Effector memory CD4-positive, alpha-beta T cell (primary cell): ENCODE data around the gene CHSY1.

Experiments
- DNase-seq, 3 donors: peaks; one replicate each; pipeline ENCODE4 v3.0.0-alpha.2; 2020
- H3K27ac ChIP-seq: 2 replicates; pipeline ENCODE4 v1.7.0; 2013; ENCODE audit warnings: mild to moderate bottlenecking, low read length, moderate library complexity; ENCODE audit not compliant: insufficient read depth, poor library complexity, severe bottlenecking
- H3K27me3 ChIP-seq: replicated peaks from 2 replicates; pipeline ENCODE4 v1.7.0; 2013; ENCODE audit warnings: mild to moderate bottlenecking, low read length; ENCODE audit not compliant: insufficient read depth, control insufficient read depth, poor library complexity, severe bottlenecking
- H3K36me3 ChIP-seq: 2 replicates; pipeline ENCODE4 v1.7.0; 2013; ENCODE audit warnings: mild to moderate bottlenecking, low read length, moderate library complexity; ENCODE audit not compliant: control insufficient read depth, insufficient read depth
- H3K4me1 ChIP-seq: 2 replicates; pipeline ENCODE4 v1.7.0; 2013; ENCODE audit warnings: low read length, mild to moderate bottlenecking; ENCODE audit not compliant: control insufficient read depth, insufficient read depth, poor library complexity, severe bottlenecking
- H3K4me3 ChIP-seq: 2 replicates; pipeline ENCODE4 v1.7.0; 2013; ENCODE audit warnings: low read length, low read depth, mild to moderate bottlenecking; ENCODE audit not compliant: insufficient read depth, poor library complexity, severe bottlenecking
- H3K9me3 ChIP-seq: 2 replicates; pipeline ENCODE4 v1.7.0; 2013; ENCODE audit warnings: mild to moderate bottlenecking, low read length, moderate library complexity; ENCODE audit not compliant: control insufficient read depth

The CHSY1 gene

GRCh38 chr15:101269479-101270223 lies 17.8 kb upstream of the CHSY1 start:
- no peak for DNase-seq
- Histone ChIP-seq H3K27ac (no peak overlapping the region), H3K4me3 (no peak overlapping the region), H3K36me3 (peaks cover 44% of the 10 kb centered on the region), H3K9me3 (no peaks in the 10 kb centered on the region), H3K27me3 (no peaks in the 10 kb centered on the region), H3K4me1 (no peaks in the 10 kb centered on the region)

GRCh38 chr15:101267320-101268104 lies 15.7 kb upstream of the CHSY1 start:
- Histone ChIP-seq H3K27me3 (no peaks in the 10 kb centered on the region), H3K4me1 (no peaks in the 10 kb centered on the region), H3K36me3 (peaks cover 22% of the 10 kb centered on the region), H3K27ac (no peak overlapping the region), H3K9me3 (no peaks in the 10 kb centered on the region), H3K4me3 (no peak overlapping the region)
- no peak for DNase-seq

- Histone ChIP-seq H3K36me3 (peaks cover 15% of the 10 kb centered on the region), H3K27ac (no peak overlapping the region), H3K4me3 (no peak overlapping the region), H3K27me3 (no peaks in the 10 kb centered on the region), H3K4me1 (no peaks in the 10 kb centered on the region), H3K9me3 (no peaks in the 10 kb centered on the region)
- no peak for DNase-seq
Observed at GRCh38 chr15:101266787-101267186, 14.9 kb upstream of the CHSY1 start.

DNA sequence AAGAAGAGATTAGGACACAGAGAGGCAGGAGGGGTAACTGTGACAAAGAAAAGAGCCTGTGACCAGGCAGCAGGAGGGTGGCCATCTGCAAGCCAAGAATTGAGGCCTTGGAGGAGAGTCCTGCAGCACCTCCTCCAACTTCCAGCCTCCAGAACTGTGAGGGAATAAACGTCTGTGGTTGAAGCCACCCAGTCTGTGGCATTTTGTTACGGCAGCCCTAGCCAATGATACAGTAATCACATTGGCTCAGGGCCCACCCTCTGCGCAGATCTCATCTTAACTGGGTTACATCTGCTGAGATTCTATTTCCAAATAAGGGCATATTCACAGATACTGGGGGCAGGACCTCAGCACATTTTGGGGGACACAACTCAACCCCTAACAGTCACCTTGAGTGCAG lies 14.2 kb upstream of the CHSY1 start:
- Histone ChIP-seq H3K36me3 (peaks cover 8% of the 10 kb centered on the region), H3K4me3 (no peak overlapping the region), H3K27ac (no peak overlapping the region), H3K9me3 (no peaks in the 10 kb centered on the region), H3K27me3 (no peaks in the 10 kb centered on the region), H3K4me1 (no peaks in the 10 kb centered on the region)
- DNase-seq: no peak

GRCh38 chr15:101264911-101265641 lies 13.2 kb upstream of the CHSY1 start:
- no peaks in the 10 kb centered on the region for H3K4me1 ChIP-seq
- H3K36me3 ChIP-seq: no peaks in the 10 kb centered on the region
- no peaks in the 10 kb centered on the region for H3K9me3 ChIP-seq
- H3K27ac ChIP-seq: no peak overlapping the region
- no peak for DNase-seq
- no peak overlapping the region for H3K4me3 ChIP-seq
- no peaks in the 10 kb centered on the region for H3K27me3 ChIP-seq

DNA sequence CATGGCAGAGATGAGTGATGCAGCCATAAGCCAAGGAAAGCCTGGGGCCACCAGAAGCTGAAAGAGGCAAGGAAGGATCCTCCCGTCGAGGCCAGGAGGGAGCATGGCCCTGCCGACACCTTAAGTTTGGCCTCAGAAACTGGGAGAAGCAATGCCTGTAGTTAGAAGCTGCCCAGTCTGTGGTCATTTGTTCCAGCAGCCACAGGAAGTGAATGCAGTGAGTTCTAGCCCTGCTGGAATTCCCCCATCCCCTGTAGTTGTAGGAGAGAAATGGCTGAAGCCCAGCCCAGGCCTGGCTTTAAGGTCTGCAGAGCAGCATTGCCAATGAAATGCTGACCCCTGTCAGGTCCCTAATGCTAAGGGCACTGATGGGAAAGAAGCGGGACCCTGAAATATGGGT lies 12.2 kb upstream of the CHSY1 start:
- DNase-seq: no peak
- no peaks in the 10 kb centered on the region for H3K4me1 ChIP-seq
- H3K27me3 ChIP-seq: no peaks in the 10 kb centered on the region
- no peaks in the 10 kb centered on the region for H3K9me3 ChIP-seq
- H3K36me3 ChIP-seq: no peaks in the 10 kb centered on the region
- H3K27ac ChIP-seq: no peak overlapping the region
- H3K4me3 ChIP-seq: no peak overlapping the region

GRCh38 chr15:101262551-101262950 lies 10.7 kb upstream of the CHSY1 start:
- Histone ChIP-seq H3K27me3 (no peaks in the 10 kb centered on the region), H3K27ac (no peak overlapping the region), H3K4me3 (no peak overlapping the region), H3K9me3 (no peaks in the 10 kb centered on the region), H3K4me1 (no peaks in the 10 kb centered on the region), H3K36me3 (no peaks in the 10 kb centered on the region)
- DNase-seq: no peak

- H3K4me3 ChIP-seq: no peak overlapping the region
- no peaks in the 10 kb centered on the region for H3K9me3 ChIP-seq
- peak; percentile 12 to 36 (median 27) for DNase-seq
Observed at GRCh38 chr15:101258238-101259144, 6.6 kb upstream of the CHSY1 start.

GRCh38 chr15:101256757-101257156 lies 4.9 kb upstream of the CHSY1 start:
- no peak overlapping the region for H3K4me3 ChIP-seq
- H3K27ac ChIP-seq: no peak overlapping the region
- DNase-seq: no peak
- no peaks in the 10 kb centered on the region for H3K9me3 ChIP-seq
- H3K36me3 ChIP-seq: no peaks in the 10 kb centered on the region
- H3K27me3 ChIP-seq: no peaks in the 10 kb centered on the region
- H3K4me1 ChIP-seq: no peaks in the 10 kb centered on the region

More at GRCh38 chr15:101258238-101259144, 6.6 kb upstream of the CHSY1 start:
- no peaks in the 10 kb centered on the region for H3K27me3 ChIP-seq
- no peaks in the 10 kb centered on the region for H3K4me1 ChIP-seq
- H3K27ac ChIP-seq: no peak overlapping the region
- H3K36me3 ChIP-seq: no peaks in the 10 kb centered on the region
